ENCODE measurements around the gene RANBP9.

DNA sequence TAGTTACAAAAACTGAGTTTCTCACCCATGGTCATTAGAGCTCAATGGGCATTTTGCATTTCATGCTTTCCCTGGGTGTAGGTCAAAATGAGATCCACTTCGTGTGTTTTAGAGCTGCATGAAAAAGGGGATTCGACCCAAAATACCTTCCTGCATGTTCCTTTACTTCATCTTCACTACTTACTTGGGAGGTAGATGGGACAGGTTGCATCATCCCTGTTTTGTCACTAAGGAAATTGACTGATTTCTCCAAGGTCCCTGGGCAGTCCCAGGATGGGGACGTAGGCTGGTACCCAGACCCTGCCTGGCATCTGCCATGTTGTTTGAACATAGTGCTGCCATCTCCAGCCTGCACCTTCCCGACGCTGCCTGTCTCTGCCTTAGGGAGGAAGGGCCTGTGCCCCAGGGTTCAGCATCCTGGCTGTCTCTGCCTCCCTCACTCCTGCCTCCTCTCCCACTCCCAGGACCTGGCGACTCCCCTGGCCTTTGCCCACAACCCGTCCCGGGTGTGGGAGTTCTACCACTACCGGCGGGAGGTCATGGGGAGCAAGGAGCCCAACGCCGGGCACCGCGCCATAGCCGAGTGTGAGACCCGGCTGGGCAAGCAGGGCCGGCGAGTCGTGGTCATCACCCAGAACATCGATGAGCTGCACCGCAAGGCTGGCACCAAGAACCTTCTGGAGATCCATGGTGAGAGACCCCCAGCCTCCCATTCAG, 120.3 kb downstream of the RANBP9 start:
- TF ChIP-seq, protein P1, sequence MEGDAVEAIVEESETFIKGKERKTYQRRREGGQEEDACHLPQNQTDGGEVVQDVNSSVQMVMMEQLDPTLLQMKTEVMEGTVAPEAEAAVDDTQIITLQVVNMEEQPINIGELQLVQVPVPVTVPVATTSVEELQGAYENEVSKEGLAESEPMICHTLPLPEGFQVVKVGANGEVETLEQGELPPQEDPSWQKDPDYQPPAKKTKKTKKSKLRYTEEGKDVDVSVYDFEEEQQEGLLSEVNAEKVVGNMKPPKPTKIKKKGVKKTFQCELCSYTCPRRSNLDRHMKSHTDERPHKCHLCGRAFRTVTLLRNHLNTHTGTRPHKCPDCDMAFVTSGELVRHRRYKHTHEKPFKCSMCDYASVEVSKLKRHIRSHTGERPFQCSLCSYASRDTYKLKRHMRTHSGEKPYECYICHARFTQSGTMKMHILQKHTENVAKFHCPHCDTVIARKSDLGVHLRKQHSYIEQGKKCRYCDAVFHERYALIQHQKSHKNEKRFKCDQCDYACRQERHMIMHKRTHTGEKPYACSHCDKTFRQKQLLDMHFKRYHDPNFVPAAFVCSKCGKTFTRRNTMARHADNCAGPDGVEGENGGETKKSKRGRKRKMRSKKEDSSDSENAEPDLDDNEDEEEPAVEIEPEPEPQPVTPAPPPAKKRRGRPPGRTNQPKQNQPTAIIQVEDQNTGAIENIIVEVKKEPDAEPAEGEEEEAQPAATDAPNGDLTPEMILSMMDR (IDR thresholded peaks at IDR 0.05; ENCODE audit: low read depth, low read length, poor library complexity, severe bottlenecking): no peak
- no peak for TF ChIP-seq EZH2phosphoT487 (IDR thresholded peaks at IDR 0.05; ENCODE audit: borderline replicate concordance, low read length)

Measured in DOHH2 (cell line).